ENCODE results near the gene GDNF.

The GDNF gene

GRCh38 chr5:37831821-37832534 lies 7.9 kb downstream of the GDNF start:
- DNase-seq: no peak
- Histone ChIP-seq H3K36me3 (no peaks in the 10 kb centered on the region), H3K4me3 (no peak overlapping the region), H3K27ac (no peak overlapping the region), H3K27me3 (peaks cover 0 to 52% of the 10 kb centered on the region in 2 donors), H3K9me3 (no peaks in the 10 kb centered on the region), H3K4me1 (peaks cover 0 to 36% (median 21%) of the 10 kb centered on the region in 4 donors)
- TF ChIP-seq CTCF (IDR thresholded peaks at IDR 0.05): no peak
- intact Hi-C loops (cut with DNase I; ENCODE audit: low total_unique reads): no loop called here

DNA sequence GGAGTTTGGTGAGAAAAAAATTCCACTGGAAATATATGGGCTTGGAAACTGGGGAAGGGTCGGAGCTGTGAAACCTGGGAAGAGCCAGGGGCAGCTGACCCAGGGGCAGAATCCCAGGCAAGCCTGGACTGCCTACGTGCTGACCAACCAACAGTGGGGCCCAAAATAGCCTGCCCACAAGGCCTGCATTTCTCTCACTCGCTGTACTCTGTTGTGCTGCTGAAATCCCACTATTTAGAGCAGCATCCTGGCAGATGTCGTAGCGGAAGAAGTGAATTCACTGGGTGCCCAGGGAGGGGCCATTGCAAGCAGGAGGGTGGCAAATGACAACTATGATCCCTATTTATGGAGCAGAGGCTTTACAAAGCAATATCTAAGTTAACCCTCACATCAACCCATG lies 9.5 kb downstream of the GDNF start:
- Histone ChIP-seq H3K27me3 (peaks cover 0 to 40% of the 10 kb centered on the region in 2 donors), H3K36me3 (no peaks in the 10 kb centered on the region), H3K4me3 (no peak overlapping the region), H3K27ac (no peak overlapping the region), H3K4me1 (peaks cover 0 to 25% (median 13%) of the 10 kb centered on the region in 4 donors), H3K9me3 (no peaks in the 10 kb centered on the region)
- TF ChIP-seq CTCF (IDR thresholded peaks at IDR 0.05): no peak
- intact Hi-C loops (cut with DNase I; ENCODE audit: low total_unique reads): no loop called here
- DNase-seq: no peak

- no peaks in the 10 kb centered on the region for H3K36me3 ChIP-seq
- peaks cover 0 to 12% of the 10 kb centered on the region in 2 donors for H3K27me3 ChIP-seq
- H3K4me1 ChIP-seq: no peaks in the 10 kb centered on the region
- no peak for TF ChIP-seq CTCF (IDR thresholded peaks at IDR 0.05)
- H3K9me3 ChIP-seq: no peaks in the 10 kb centered on the region
- no peak overlapping the region for H3K4me3 ChIP-seq
- intact Hi-C loops (cut with DNase I; ENCODE audit: low total_unique reads): no loop called here
- no peak overlapping the region for H3K27ac ChIP-seq
- no peak for DNase-seq
These were observed 14.4 kb downstream of the GDNF start for GRCh38 chr5:37825334-37825915.

DNA sequence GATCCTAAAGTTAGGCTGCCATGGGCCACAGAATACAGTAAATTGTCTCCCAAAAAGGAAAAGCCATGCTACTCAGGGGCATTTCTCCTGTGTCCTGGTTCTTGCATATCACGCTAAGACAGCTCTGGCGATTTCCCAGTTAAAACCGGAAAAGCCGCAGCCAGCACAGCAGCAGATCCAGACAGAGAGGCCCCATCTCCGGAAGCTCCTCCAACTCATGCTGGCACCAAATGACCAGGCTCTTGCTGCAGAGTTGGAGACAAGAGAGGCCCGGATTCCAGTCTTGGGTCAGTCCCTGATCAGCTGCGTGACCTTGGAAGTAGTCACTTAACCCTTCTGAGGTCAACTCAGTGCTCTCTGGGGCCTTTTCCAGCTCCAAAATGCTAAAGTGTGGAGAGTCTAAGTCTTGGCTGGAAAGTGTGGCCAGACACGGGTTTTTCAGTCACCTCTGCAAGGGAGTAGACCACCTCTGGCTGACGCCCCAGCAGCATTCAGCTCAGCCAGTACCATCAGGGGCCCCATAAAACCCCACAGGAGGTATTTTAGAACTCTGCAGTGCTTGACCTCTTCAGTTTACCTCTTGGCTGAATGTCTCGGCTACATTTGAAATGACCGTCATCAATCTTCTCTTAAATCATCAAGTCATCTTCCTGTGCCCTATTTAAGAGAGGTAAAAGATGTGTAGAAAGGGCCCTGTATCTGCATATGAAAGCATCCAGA lies 16.2 kb downstream of the GDNF start:
- no peak for TF ChIP-seq CTCF (IDR thresholded peaks at IDR 0.05)
- no peak for DNase-seq
- H3K4me3 ChIP-seq: no peak overlapping the region
- H3K27me3 ChIP-seq: peaks cover 0 to 4% of the 10 kb centered on the region in 2 donors
- intact Hi-C loops (cut with DNase I; ENCODE audit: low total_unique reads): no loop called here
- H3K27ac ChIP-seq: no peak overlapping the region
- H3K36me3 ChIP-seq: no peaks in the 10 kb centered on the region
- no peaks in the 10 kb centered on the region for H3K4me1 ChIP-seq
- no peaks in the 10 kb centered on the region for H3K9me3 ChIP-seq

- H3K4me1 ChIP-seq: no peaks in the 10 kb centered on the region
- no peak for TF ChIP-seq CTCF (IDR thresholded peaks at IDR 0.05)
- intact Hi-C loops (cut with DNase I; ENCODE audit: low total_unique reads): no loop called here
- H3K4me3 ChIP-seq: no peak overlapping the region
- H3K27me3 ChIP-seq: peaks cover 0 to 5% of the 10 kb centered on the region in 2 donors
- H3K9me3 ChIP-seq: no peaks in the 10 kb centered on the region
- DNase-seq: no peak
- H3K36me3 ChIP-seq: no peaks in the 10 kb centered on the region
- H3K27ac ChIP-seq: no peak overlapping the region
These were observed 23.0 kb downstream of the GDNF start for GRCh38 chr5:37816883-37817282.

Data from tibial artery (tissue), 4 donors.